Mucosa of stomach (tissue), 1 donor: ENCODE results near the gene RNF130.

Experiments
- H3K27me3 ChIP-seq: one replicate; pipeline ENCODE4 v1.7.0; 2013; ENCODE audit warnings: mild to moderate bottlenecking, low read length; ENCODE audit not compliant: control insufficient read depth, insufficient read depth
- H3K36me3 ChIP-seq: one replicate; pipeline ENCODE4 v1.7.0; 2013; ENCODE audit warnings: low read length; ENCODE audit not compliant: control insufficient read depth, insufficient read depth
- H3K4me1 ChIP-seq: one replicate; pipeline ENCODE4 v1.7.0; 2013; ENCODE audit warnings: mild to moderate bottlenecking, low read length; ENCODE audit not compliant: control insufficient read depth, insufficient read depth
- H3K4me3 ChIP-seq: one replicate; pipeline ENCODE4 v1.7.0; 2013; ENCODE audit warnings: low read length
- H3K9ac ChIP-seq: one replicate; pipeline ENCODE4 v1.7.0; 2013; ENCODE audit warnings: mild to moderate bottlenecking, low read length, moderate library complexity
- H3K9me3 ChIP-seq: one replicate; pipeline ENCODE4 v1.7.0; 2013; ENCODE audit warnings: mild to moderate bottlenecking, low read length, moderate library complexity; ENCODE audit not compliant: control insufficient read depth
- donor health status: Pancreatic carcinoma.

Gene RNF130

DNA sequence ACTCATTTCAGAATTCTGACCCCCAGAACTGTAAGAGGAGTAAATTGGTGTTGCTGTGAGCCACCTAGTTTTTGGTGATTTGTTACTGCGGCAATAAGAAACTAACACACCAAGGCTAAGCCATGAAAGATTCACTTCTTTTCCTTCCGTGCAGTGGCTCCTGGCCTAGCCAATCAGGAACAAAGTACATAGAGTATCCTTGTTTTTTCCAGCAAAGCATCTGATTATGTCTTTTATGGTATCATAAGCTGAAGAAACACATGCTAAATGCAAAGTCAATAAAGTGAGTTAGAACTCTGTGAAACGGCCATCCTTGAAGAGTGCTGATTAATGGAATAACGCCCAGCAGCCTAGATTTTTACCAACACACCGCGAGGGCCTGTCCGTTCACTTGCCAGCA lies 11.4 kb downstream of the RNF130 start:
- Histone ChIP-seq H3K9me3 (no peaks in the 10 kb centered on the region), H3K27me3 (no peaks in the 10 kb centered on the region)

GRCh38 chr5:180059326-180059725 lies 12.2 kb downstream of the RNF130 start:
- Histone ChIP-seq H3K27me3 (no peaks in the 10 kb centered on the region), H3K9ac (no peak overlapping the region), H3K36me3 (no peaks in the 10 kb centered on the region), H3K4me3 (no peak overlapping the region), H3K9me3 (no peaks in the 10 kb centered on the region), H3K4me1 (no peaks in the 10 kb centered on the region)

More for the DNA sequence above, 11.4 kb downstream of the RNF130 start:
- H3K36me3 ChIP-seq = no peaks in the 10 kb centered on the region
- H3K4me1 ChIP-seq = no peaks in the 10 kb centered on the region
- no peak overlapping the region for H3K4me3 ChIP-seq
- no peak overlapping the region for H3K9ac ChIP-seq

DNA sequence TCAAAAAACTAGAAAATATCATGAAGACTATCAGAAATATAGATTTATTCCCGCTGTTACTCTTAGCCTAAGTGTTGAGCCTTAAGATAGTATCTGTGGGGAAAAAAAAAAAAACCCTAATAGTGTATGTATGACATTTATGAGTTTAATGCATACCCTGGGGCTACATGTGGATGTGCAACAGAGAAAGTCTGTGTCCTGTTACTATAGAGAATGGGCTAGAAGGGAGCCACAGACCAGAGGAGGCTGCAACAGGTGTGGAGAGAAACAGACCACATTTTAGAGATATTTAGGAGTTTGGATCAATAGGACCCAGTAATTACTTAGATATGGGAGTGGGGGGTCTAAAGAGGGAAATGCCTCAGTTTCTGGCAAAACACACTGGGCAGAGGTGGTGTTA lies 15.4 kb downstream of the RNF130 start:
- Histone ChIP-seq H3K36me3 (no peaks in the 10 kb centered on the region), H3K27me3 (no peaks in the 10 kb centered on the region), H3K9me3 (no peaks in the 10 kb centered on the region), H3K4me3 (no peak overlapping the region), H3K4me1 (no peaks in the 10 kb centered on the region), H3K9ac (no peak overlapping the region)

GRCh38 chr5:180054226-180054625 lies 17.3 kb downstream of the RNF130 start:
- no peaks in the 10 kb centered on the region for H3K4me1 ChIP-seq
- no peak overlapping the region for H3K4me3 ChIP-seq
- no peaks in the 10 kb centered on the region for H3K9me3 ChIP-seq
- H3K9ac ChIP-seq = no peak overlapping the region
- no peaks in the 10 kb centered on the region for H3K36me3 ChIP-seq
- H3K27me3 ChIP-seq = no peaks in the 10 kb centered on the region

DNA sequence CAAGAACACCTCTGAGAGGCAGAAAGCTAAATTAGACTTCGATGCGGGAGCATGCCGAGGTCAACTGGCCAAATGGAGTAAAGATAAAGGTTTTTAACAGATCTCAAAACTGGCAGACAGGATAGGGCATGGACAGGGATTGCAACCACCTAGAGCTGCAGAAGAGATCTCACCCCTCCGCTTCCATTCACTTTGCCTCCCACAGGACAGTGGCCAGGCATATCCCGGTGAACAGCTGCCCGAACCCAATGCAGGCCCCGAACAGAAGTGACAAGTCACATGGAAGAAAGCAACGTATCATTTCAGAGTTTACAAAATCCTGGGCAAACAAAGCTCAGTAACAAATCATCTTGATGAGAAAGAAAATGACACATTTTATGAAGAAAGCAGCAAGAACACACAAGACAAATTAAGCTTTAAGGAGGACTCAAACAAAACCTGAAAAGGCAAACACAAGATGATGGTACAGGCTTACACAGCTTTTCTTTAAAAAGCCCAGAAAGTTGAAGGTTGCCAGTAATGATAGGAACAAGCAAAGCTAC lies 18.4 kb downstream of the RNF130 start:
- H3K4me3 ChIP-seq = no peak overlapping the region
- no peaks in the 10 kb centered on the region for H3K9me3 ChIP-seq
- H3K9ac ChIP-seq = no peak overlapping the region
- no peaks in the 10 kb centered on the region for H3K4me1 ChIP-seq
- H3K36me3 ChIP-seq = no peaks in the 10 kb centered on the region
- H3K27me3 ChIP-seq = no peaks in the 10 kb centered on the region

- H3K27me3 ChIP-seq = no peaks in the 10 kb centered on the region
- no peaks in the 10 kb centered on the region for H3K36me3 ChIP-seq
- no peaks in the 10 kb centered on the region for H3K4me1 ChIP-seq
- no peaks in the 10 kb centered on the region for H3K9me3 ChIP-seq
- H3K9ac ChIP-seq = no peak overlapping the region
- no peak overlapping the region for H3K4me3 ChIP-seq
These were observed 19.2 kb downstream of the RNF130 start for GRCh38 chr5:180052211-180052818.

- Histone ChIP-seq H3K9me3 (no peaks in the 10 kb centered on the region), H3K4me1 (no peaks in the 10 kb centered on the region), H3K36me3 (no peaks in the 10 kb centered on the region), H3K27me3 (no peaks in the 10 kb centered on the region), H3K4me3 (no peak overlapping the region), H3K9ac (no peak overlapping the region)
These were observed 21.2 kb downstream of the RNF130 start for GRCh38 chr5:180050121-180050940.

- no peaks in the 10 kb centered on the region for H3K4me1 ChIP-seq
- H3K9me3 ChIP-seq = no peaks in the 10 kb centered on the region
- H3K36me3 ChIP-seq = no peaks in the 10 kb centered on the region
- no peak overlapping the region for H3K4me3 ChIP-seq
- H3K27me3 ChIP-seq = no peaks in the 10 kb centered on the region
- no peak overlapping the region for H3K9ac ChIP-seq
These were observed 22.4 kb downstream of the RNF130 start for GRCh38 chr5:180049185-180049548.

GRCh38 chr5:180047667-180048066 lies 23.9 kb downstream of the RNF130 start:
- no peaks in the 10 kb centered on the region for H3K4me1 ChIP-seq
- H3K27me3 ChIP-seq = no peaks in the 10 kb centered on the region
- no peaks in the 10 kb centered on the region for H3K9me3 ChIP-seq
- no peaks in the 10 kb centered on the region for H3K36me3 ChIP-seq
- H3K9ac ChIP-seq = no peak overlapping the region
- no peak overlapping the region for H3K4me3 ChIP-seq

GRCh38 chr5:180046656-180047055 lies 24.9 kb downstream of the RNF130 start:
- Histone ChIP-seq H3K9ac (no peak overlapping the region), H3K27me3 (no peaks in the 10 kb centered on the region), H3K36me3 (no peaks in the 10 kb centered on the region), H3K4me3 (no peak overlapping the region), H3K9me3 (no peaks in the 10 kb centered on the region), H3K4me1 (no peaks in the 10 kb centered on the region)

- H3K4me3 ChIP-seq = no peak overlapping the region
- no peak overlapping the region for H3K9ac ChIP-seq
- H3K9me3 ChIP-seq = no peaks in the 10 kb centered on the region
- no peaks in the 10 kb centered on the region for H3K27me3 ChIP-seq
- H3K36me3 ChIP-seq = no peaks in the 10 kb centered on the region
- H3K4me1 ChIP-seq = no peaks in the 10 kb centered on the region
These were observed 25.6 kb downstream of the RNF130 start for GRCh38 chr5:180045889-180046499.

GRCh38 chr5:180043377-180043776 lies 28.2 kb downstream of the RNF130 start:
- Histone ChIP-seq H3K4me1 (no peaks in the 10 kb centered on the region), H3K9ac (no peak overlapping the region), H3K36me3 (no peaks in the 10 kb centered on the region), H3K4me3 (no peak overlapping the region), H3K27me3 (no peaks in the 10 kb centered on the region), H3K9me3 (no peaks in the 10 kb centered on the region)
